ENCODE results near the gene MTRF1.

GRCh38 chr13:41299316-41300094 is 36.1 kb upstream of the MTRF1 start:
- TF ChIP-seq CTCF (IDR thresholded peaks at IDR 0.05 in 4 of 5, conservative IDR thresholded peaks at IDR 0.05 in 1 of 5) (no peak), POLR2A (IDR thresholded peaks at IDR 0.05) (no peak)
